Activated CD4-positive, alpha-beta T cell treated with anti-CD3 and anti-CD28 coated beads, Interleukin-2, amount 50 U/mL, for 4 hours (primary cell): Measurements from ENCODE around the gene DCTN5.
A peak's percentile ranks its signal among the peaks of the same experiment; 100 is the strongest.

ENCODE experiments used
- DNase-seq, 2 experiments: peaks; one replicate each; pipeline ENCODE4 v3.0.0-alpha.2; 2020

Gene DCTN5

GRCh38 chr16:23666571-23667354, 25.5 kb downstream of the DCTN5 start:
- no peak for DNase-seq

- DNase-seq = no peak
Observed at GRCh38 chr16:23667355-23667659, 26.0 kb downstream of the DCTN5 start.

GRCh38 chr16:23668225-23668624, 27.0 kb downstream of the DCTN5 start:
- DNase-seq = no peak

GRCh38 chr16:23668873-23669272, 27.6 kb downstream of the DCTN5 start:
- DNase-seq = no peak

- no peak for DNase-seq
Observed at GRCh38 chr16:23670137-23670776, 29.0 kb downstream of the DCTN5 start.

GRCh38 chr16:23673971-23674614, 32.8 kb downstream of the DCTN5 start:
- no peak for DNase-seq

GRCh38 chr16:23676924-23677480, 35.7 kb downstream of the DCTN5 start:
- DNase-seq = no peak

GRCh38 chr16:23678430-23679273, 37.4 kb downstream of the DCTN5 start, which contains the start of gene PLK1:
Gene PLK1, plus strand, starts transcription at chr16:23678889. Its CDS starts 44 bp downstream, at chr16:23678933.
- peak; percentile 63 to 64 for DNase-seq

- DNase-seq = no peak
Observed at GRCh38 chr16:23679274-23679985, 38.2 kb downstream of the DCTN5 start.

GRCh38 chr16:23679986-23680336, 38.7 kb downstream of the DCTN5 start:
- DNase-seq = no peak

GRCh38 chr16:23682181-23682580, 40.9 kb downstream of the DCTN5 start:
- DNase-seq = no peak

GRCh38 chr16:23683487-23683886, 42.2 kb downstream of the DCTN5 start:
- DNase-seq = no peak

GRCh38 chr16:23687034-23687808, 46.0 kb downstream of the DCTN5 start:
- no peak for DNase-seq

GRCh38 chr16:23689442-23690187, 48.3 kb downstream of the DCTN5 start:
- DNase-seq = no peak

GRCh38 chr16:23690771-23691482, 49.7 kb downstream of the DCTN5 start:
- DNase-seq = no peak

GRCh38 chr16:23691483-23692189, 50.4 kb downstream of the DCTN5 start:
- no peak for DNase-seq

GRCh38 chr16:23692190-23692837, 51.0 kb downstream of the DCTN5 start:
- DNase-seq = no peak

- no peak for DNase-seq
Observed at GRCh38 chr16:23694265-23694643, 53.0 kb downstream of the DCTN5 start.
